ENCODE results near the gene ADAMTS9.

DNA sequence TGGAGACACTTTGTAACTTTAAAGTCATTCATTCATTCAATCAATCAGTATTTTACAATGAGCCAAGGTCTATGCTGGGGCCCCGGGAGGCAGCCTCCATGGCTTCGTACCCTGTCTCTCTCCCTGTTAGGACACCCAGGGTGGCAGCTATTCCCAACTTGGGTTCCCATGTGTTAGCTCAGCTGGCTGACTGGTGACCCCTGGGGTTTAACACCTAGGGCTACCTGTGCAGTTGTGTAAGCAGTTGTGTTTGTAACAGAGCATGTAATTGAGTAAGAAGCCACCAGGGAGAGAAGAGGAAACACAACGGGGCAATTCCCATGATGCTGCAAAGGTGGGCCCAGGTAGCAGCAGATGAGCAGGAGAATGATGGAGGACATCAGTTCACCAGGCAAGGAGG, 132.4 kb downstream of the ADAMTS9 start:
- TF ChIP-seq, protein P1, sequence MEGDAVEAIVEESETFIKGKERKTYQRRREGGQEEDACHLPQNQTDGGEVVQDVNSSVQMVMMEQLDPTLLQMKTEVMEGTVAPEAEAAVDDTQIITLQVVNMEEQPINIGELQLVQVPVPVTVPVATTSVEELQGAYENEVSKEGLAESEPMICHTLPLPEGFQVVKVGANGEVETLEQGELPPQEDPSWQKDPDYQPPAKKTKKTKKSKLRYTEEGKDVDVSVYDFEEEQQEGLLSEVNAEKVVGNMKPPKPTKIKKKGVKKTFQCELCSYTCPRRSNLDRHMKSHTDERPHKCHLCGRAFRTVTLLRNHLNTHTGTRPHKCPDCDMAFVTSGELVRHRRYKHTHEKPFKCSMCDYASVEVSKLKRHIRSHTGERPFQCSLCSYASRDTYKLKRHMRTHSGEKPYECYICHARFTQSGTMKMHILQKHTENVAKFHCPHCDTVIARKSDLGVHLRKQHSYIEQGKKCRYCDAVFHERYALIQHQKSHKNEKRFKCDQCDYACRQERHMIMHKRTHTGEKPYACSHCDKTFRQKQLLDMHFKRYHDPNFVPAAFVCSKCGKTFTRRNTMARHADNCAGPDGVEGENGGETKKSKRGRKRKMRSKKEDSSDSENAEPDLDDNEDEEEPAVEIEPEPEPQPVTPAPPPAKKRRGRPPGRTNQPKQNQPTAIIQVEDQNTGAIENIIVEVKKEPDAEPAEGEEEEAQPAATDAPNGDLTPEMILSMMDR (IDR thresholded peaks at IDR 0.05) = no peak
- TF ChIP-seq POLR2A (IDR thresholded peaks at IDR 0.05) = no peak

Data from ovary (tissue), 3 donors.